ENCODE data around the gene TAF1B. TPM values are rescaled to one million over a fixed set of nuclear protein-coding genes. Genes with fewer than 3 reads are reported as not detected.

TAF1B gene
- total RNA-seq (2021; fragmentation: NEBNext Ultra II Directional; extraction: Animal tissue kit (Norgen Biotek cat#: 25700)), result 10 to 100 TPM; 17.3 to 24.0 (median 22.3) TPM
- long read RNA-seq, transcript TAF1B-201 (15 exons, 2,387 nt), result major isoform, 11 of 34 reads
- long read RNA-seq, partial matches to known transcripts, result 17 of 34 reads
- long read RNA-seq, other reads (novel, unspliced or antisense), result 6 of 34 reads

DNA sequence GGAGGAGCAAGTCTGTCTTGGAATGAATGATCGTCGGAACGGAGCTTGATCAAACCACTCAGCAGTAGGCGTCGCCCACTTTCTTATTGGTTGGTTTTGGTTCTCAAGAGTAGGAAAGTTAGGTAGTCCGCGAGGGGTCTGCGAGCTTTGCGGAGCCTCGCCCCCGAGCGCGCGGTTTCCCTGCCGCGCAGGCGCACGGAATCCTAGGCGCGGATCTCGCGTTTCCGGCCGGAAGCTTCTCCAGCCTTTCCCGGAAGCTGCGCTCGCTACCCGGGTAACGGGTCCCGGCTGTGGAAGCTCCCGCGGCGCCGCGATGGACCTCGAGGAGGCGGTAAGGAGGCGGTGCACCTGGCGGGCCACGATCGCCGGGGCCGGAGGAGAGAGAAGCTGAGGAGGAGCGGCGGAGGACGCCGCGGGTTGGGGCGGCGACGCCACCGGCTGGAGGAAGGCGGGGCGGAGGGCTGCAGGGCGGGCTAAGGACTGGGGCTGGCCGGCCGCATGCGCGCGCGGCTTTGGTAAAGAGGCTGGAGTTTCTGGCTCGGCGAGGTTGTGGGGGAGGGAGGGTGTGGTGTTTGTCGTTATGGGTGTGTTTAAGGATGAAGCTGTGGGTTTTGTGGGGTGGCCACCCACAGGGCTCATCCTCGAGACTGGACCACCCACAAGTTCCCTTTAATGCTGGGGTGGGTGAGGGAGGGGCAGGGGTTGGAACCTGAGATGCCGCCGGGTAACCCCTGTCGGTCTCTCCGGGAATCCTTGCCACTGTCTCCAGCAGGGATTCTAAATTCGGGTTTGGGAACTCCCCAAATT lies at the start of gene TAF1B:
Gene TAF1B (plus strand): TSS at position 246 of the 807 bp plus-strand sequence. CDS start 68 bp downstream, at position 314.
- peak within 1 kb of the TSS; percentile 95 for H3K4me3 Mint-ChIP-seq
- peak; percentile 89 for DNase-seq
- no peaks in the 10 kb centered on the region for H3K27me3 Mint-ChIP-seq (ENCODE audit: insufficient read depth)
- peaks cover 50% of the 10 kb centered on the region for H3K4me1 Mint-ChIP-seq (ENCODE audit: low read depth)
- peaks cover 4% of the 10 kb centered on the region; the same call in 1 of the 2 replicates for H3K36me3 Mint-ChIP-seq (ENCODE audit: low read depth)
- peak within 1 kb of the TSS; percentile 92 for H3K27ac Mint-ChIP-seq
- peak; percentile 65 for TF ChIP-seq CTCF (IDR thresholded peaks at IDR 0.05)
- no peaks in the 10 kb centered on the region for H3K9me3 Mint-ChIP-seq

- Mint-ChIP-seq H3K27me3 (ENCODE audit: insufficient read depth) (peaks cover 2% of the 10 kb centered on the region), H3K36me3 (ENCODE audit: low read depth) (no peaks in the 10 kb centered on the region), H3K4me1 (ENCODE audit: low read depth) (no peaks in the 10 kb centered on the region), H3K9me3 (no peaks in the 10 kb centered on the region), H3K4me3 (no peak overlapping the region), H3K27ac (no peak overlapping the region)
- TF ChIP-seq CTCF (IDR thresholded peaks at IDR 0.05), result no peak
- DNase-seq, result no peak
Observed at GRCh38 chr2:9793918-9794717, 49.2 kb upstream of the TAF1B start.

DNA sequence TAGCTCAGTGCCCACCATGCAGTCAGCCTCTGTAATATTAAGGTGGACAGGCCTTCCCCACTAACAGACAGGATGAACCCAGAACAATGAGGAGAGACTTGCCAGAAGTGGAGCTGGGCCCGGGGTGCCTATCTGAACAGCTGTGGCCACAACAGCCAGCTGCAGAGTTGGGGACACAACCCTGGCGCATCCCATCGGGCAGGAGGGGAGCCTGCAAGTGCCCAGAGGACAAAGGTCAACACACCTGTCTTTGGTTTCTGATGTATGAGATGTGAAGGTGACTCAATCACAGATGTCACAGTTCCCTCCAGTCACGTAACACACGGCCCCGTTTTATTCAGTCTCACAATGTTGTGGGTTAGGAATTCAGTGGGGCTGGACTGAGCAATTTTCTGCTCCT lies 48.2 kb upstream of the TAF1B start:
- Mint-ChIP-seq H3K36me3 (ENCODE audit: low read depth) (no peaks in the 10 kb centered on the region), H3K27ac (no peak overlapping the region), H3K4me1 (ENCODE audit: low read depth) (peaks cover 8% of the 10 kb centered on the region), H3K27me3 (ENCODE audit: insufficient read depth) (peaks cover 2% of the 10 kb centered on the region), H3K9me3 (no peaks in the 10 kb centered on the region), H3K4me3 (no peak overlapping the region)
- DNase-seq, result no peak
- TF ChIP-seq CTCF (IDR thresholded peaks at IDR 0.05), result no peak

GRCh38 chr2:9796056-9797010 lies 46.9 kb upstream of the TAF1B start:
- Mint-ChIP-seq H3K27me3 (ENCODE audit: insufficient read depth) (peaks cover 2% of the 10 kb centered on the region), H3K4me3 (no peak overlapping the region), H3K4me1 (ENCODE audit: low read depth) (peaks cover 21% of the 10 kb centered on the region), H3K36me3 (ENCODE audit: low read depth) (no peaks in the 10 kb centered on the region), H3K27ac (no peak overlapping the region), H3K9me3 (no peaks in the 10 kb centered on the region)
- DNase-seq, result no peak
- peak; percentile 8; the same call in 1 of the 2 replicates for TF ChIP-seq CTCF (IDR thresholded peaks at IDR 0.05)

GRCh38 chr2:9797086-9797485 lies 46.2 kb upstream of the TAF1B start:
- Mint-ChIP-seq H3K9me3 (no peaks in the 10 kb centered on the region), H3K4me1 (ENCODE audit: low read depth) (peaks cover 28% of the 10 kb centered on the region), H3K27ac (no peak overlapping the region), H3K27me3 (ENCODE audit: insufficient read depth) (peaks cover 2% of the 10 kb centered on the region), H3K36me3 (ENCODE audit: low read depth) (no peaks in the 10 kb centered on the region), H3K4me3 (no peak overlapping the region)
- no peak for TF ChIP-seq CTCF (IDR thresholded peaks at IDR 0.05)
- no peak for DNase-seq

Measured in HFFc6 (cell line).